ENCODE results near the gene NUDT15. TPM values are rescaled to one million over a fixed set of nuclear protein-coding genes. Genes with fewer than 3 reads are reported as not detected.

NUDT15 gene
- total and polyA plus RNA-seq, 2 of the 8 experiments (the other 6 are each of a cell fraction or from before 2014, with no cell fraction given) = 37.8 to 65.9 TPM

DNA sequence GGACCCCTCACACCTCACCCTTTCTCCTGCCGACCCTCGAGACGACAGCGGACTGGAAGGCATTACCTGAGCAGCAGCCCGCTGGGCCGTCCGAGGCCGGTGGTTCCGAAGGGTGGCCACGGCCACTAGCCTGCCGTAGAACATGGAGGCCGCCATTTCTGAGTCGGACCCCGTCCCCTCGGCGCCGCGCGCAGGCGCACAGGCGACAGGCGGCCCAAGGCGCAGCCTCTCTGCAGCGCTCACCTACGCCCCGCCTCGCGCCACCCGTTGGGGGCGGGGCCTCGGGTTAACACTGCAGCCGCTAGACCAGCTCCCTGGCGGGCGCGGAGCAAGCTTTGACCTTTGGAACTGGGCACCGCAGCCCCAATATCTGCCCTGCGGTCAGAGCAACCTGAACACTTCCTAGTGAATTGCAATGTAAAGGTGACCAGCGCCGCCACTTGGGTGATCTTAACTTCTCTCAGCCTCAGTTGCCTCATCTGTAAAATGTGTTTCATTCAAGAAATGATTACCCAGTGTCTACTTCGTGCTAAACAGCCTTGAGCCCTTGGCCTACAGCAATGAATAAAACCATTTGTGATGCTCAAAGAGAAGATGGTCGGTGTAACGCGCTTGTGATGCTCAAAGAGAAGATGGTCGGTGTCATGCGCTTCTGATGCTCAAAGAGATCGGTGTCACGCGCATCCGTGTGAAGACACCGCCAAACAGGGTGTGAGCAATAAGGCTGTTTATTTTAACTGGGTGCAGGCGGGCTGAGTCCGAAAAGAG is 36.2 kb upstream of the NUDT15 start, which contains the start of gene SUCLA2 (continued):
- TF ChIP-seq, protein P1, sequence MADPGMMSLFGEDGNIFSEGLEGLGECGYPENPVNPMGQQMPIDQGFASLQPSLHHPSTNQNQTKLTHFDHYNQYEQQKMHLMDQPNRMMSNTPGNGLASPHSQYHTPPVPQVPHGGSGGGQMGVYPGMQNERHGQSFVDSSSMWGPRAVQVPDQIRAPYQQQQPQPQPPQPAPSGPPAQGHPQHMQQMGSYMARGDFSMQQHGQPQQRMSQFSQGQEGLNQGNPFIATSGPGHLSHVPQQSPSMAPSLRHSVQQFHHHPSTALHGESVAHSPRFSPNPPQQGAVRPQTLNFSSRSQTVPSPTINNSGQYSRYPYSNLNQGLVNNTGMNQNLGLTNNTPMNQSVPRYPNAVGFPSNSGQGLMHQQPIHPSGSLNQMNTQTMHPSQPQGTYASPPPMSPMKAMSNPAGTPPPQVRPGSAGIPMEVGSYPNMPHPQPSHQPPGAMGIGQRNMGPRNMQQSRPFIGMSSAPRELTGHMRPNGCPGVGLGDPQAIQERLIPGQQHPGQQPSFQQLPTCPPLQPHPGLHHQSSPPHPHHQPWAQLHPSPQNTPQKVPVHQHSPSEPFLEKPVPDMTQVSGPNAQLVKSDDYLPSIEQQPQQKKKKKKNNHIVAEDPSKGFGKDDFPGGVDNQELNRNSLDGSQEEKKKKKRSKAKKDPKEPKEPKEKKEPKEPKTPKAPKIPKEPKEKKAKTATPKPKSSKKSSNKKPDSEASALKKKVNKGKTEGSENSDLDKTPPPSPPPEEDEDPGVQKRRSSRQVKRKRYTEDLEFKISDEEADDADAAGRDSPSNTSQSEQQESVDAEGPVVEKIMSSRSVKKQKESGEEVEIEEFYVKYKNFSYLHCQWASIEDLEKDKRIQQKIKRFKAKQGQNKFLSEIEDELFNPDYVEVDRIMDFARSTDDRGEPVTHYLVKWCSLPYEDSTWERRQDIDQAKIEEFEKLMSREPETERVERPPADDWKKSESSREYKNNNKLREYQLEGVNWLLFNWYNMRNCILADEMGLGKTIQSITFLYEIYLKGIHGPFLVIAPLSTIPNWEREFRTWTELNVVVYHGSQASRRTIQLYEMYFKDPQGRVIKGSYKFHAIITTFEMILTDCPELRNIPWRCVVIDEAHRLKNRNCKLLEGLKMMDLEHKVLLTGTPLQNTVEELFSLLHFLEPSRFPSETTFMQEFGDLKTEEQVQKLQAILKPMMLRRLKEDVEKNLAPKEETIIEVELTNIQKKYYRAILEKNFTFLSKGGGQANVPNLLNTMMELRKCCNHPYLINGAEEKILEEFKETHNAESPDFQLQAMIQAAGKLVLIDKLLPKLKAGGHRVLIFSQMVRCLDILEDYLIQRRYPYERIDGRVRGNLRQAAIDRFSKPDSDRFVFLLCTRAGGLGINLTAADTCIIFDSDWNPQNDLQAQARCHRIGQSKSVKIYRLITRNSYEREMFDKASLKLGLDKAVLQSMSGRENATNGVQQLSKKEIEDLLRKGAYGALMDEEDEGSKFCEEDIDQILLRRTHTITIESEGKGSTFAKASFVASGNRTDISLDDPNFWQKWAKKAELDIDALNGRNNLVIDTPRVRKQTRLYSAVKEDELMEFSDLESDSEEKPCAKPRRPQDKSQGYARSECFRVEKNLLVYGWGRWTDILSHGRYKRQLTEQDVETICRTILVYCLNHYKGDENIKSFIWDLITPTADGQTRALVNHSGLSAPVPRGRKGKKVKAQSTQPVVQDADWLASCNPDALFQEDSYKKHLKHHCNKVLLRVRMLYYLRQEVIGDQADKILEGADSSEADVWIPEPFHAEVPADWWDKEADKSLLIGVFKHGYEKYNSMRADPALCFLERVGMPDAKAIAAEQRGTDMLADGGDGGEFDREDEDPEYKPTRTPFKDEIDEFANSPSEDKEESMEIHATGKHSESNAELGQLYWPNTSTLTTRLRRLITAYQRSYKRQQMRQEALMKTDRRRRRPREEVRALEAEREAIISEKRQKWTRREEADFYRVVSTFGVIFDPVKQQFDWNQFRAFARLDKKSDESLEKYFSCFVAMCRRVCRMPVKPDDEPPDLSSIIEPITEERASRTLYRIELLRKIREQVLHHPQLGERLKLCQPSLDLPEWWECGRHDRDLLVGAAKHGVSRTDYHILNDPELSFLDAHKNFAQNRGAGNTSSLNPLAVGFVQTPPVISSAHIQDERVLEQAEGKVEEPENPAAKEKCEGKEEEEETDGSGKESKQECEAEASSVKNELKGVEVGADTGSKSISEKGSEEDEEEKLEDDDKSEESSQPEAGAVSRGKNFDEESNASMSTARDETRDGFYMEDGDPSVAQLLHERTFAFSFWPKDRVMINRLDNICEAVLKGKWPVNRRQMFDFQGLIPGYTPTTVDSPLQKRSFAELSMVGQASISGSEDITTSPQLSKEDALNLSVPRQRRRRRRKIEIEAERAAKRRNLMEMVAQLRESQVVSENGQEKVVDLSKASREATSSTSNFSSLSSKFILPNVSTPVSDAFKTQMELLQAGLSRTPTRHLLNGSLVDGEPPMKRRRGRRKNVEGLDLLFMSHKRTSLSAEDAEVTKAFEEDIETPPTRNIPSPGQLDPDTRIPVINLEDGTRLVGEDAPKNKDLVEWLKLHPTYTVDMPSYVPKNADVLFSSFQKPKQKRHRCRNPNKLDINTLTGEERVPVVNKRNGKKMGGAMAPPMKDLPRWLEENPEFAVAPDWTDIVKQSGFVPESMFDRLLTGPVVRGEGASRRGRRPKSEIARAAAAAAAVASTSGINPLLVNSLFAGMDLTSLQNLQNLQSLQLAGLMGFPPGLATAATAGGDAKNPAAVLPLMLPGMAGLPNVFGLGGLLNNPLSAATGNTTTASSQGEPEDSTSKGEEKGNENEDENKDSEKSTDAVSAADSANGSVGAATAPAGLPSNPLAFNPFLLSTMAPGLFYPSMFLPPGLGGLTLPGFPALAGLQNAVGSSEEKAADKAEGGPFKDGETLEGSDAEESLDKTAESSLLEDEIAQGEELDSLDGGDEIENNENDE (IDR thresholded peaks at IDR 0.05; ENCODE audit: insufficient replicate concordance, low read length) = no peak
- TF ChIP-seq RBBP5 (IDR thresholded peaks at IDR 0.05; ENCODE audit: borderline replicate concordance, low read depth, low read length) = peak; percentile 91; the same call in 1 of the 2 replicates
- peak in 1 of 2 experiments; percentile 43; a peak in 1 of 4 replicates for TF ChIP-seq SIN3A (conservative IDR thresholded peaks at IDR 0.05 in 1 of 2, IDR thresholded peaks at IDR 0.05 in 1 of 2; ENCODE audit: low read depth in 1 of 2, low read length in 2 of 2)
- TF ChIP-seq JUND (IDR thresholded peaks at IDR 0.05; ENCODE audit: low read length) = no peak
- TF ChIP-seq ATF2 (IDR thresholded peaks at IDR 0.05; ENCODE audit: low read length) = no peak
- TF ChIP-seq SIX5 (IDR thresholded peaks at IDR 0.05; ENCODE audit: low read depth, low read length) = no peak
- peak; percentile 86 for TF ChIP-seq KDM5A (IDR thresholded peaks at IDR 0.05; ENCODE audit: low read length)
- TF ChIP-seq CEBPB (IDR thresholded peaks at IDR 0.05; ENCODE audit: low read depth, low read length) = no peak
